ENCODE measurements around the gene MRPS27. TPM values are rescaled to one million over a fixed set of nuclear protein-coding genes. Genes with fewer than 3 reads are reported as not detected.

MRPS27 gene
- polyA plus RNA-seq, 1 experiment: 98.3 TPM

DNA sequence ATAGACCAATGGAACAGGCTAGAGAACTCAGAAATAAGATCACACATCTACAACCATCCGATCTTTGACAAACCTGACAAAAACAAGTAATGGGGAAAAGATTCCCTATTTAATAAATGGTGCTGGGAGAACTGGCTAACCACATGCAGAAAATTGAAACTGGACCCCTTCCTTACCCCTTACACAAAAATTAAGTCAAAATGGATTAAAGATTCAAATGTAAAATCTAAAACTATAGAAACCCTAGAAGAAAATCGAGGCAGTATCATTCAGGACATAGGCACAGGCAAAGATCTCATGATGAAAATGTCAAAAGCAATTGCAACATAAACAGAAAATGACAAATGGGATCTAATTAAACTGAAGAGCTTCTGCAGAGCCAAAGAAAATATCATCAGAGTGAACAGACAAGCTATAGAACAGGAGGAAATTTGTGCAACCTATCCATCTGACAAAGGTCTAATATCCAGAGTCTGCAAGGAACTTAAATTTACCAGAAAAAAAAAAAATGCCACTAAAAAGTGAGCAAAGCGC lies 43.8 kb downstream of the MRPS27 start:
- no peak for DNase-seq (ENCODE audit: low read depth, low spot score)
- Histone ChIP-seq H3K27me3 (ENCODE audit: control insufficient read depth, insufficient read depth, low read length) (no peaks in the 10 kb centered on the region), H3K27ac (ENCODE audit: low read depth, low read length) (no peak overlapping the region), H3K9me3 (ENCODE audit: control insufficient read depth, insufficient read depth, low read length) (peaks cover 4% of the 10 kb centered on the region), H3K4me3 (ENCODE audit: low read depth, low read length) (no peak overlapping the region)
- ChIA-PET POLR2A (no interaction called here), CTCF (interaction anchor here (0.6 kb wide), 1 partner anchor 16 kb away, joined by 5 read pairs; no protein-coding TSS in a partner anchor)
- TF ChIP-seq, protein P1, sequence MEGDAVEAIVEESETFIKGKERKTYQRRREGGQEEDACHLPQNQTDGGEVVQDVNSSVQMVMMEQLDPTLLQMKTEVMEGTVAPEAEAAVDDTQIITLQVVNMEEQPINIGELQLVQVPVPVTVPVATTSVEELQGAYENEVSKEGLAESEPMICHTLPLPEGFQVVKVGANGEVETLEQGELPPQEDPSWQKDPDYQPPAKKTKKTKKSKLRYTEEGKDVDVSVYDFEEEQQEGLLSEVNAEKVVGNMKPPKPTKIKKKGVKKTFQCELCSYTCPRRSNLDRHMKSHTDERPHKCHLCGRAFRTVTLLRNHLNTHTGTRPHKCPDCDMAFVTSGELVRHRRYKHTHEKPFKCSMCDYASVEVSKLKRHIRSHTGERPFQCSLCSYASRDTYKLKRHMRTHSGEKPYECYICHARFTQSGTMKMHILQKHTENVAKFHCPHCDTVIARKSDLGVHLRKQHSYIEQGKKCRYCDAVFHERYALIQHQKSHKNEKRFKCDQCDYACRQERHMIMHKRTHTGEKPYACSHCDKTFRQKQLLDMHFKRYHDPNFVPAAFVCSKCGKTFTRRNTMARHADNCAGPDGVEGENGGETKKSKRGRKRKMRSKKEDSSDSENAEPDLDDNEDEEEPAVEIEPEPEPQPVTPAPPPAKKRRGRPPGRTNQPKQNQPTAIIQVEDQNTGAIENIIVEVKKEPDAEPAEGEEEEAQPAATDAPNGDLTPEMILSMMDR (IDR thresholded peaks at IDR 0.05; ENCODE audit: low read depth, low read length): no peak

DNA sequence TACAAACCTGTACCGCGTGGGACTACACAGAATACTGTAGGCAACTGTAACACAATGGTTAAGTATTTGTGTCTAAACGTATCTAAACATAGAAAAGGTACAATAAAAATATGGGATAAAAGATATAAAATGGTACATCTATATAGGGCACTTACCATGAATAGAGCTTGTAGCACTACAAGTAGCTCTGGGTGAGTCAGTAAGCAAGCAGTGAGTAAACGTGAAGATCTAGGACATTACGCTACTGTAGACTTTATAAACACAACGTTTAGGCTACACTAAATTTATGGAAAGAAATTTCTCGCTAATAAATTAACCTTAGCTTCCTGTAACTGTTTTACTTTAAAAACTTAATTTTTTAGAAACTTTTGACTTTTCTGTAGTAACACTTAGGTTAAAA lies 46.5 kb downstream of the MRPS27 start:
- ChIA-PET POLR2A (no interaction called here), CTCF (no interaction called here)
- TF ChIP-seq, protein P1 (IDR thresholded peaks at IDR 0.05; ENCODE audit: low read depth, low read length): no peak
- Histone ChIP-seq H3K4me3 (ENCODE audit: low read depth, low read length) (no peak overlapping the region), H3K27me3 (ENCODE audit: control insufficient read depth, insufficient read depth, low read length) (no peaks in the 10 kb centered on the region), H3K27ac (ENCODE audit: low read depth, low read length) (no peak overlapping the region), H3K9me3 (ENCODE audit: control insufficient read depth, insufficient read depth, low read length) (peaks cover 4% of the 10 kb centered on the region)
- no peak for DNase-seq (ENCODE audit: low read depth, low spot score)

DNA sequence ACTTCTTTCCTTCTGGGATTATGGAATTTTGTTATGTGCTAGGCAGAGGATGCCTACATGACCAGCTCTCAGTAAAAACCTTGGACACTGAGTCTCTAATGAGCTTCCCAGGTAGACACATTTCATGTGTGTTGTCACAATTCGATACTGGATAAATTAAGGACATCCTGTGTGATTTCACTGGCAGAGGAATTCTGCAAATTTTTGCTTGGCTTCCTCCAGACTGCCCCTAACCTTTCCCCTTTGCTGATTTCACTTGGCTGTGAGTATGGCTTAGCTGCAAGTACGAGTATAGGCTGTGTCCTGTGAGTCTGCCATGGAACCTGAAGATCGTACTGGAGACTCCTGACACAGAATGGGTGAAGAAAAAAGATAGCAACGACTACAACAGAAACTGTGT lies 47.6 kb downstream of the MRPS27 start:
- H3K9me3 ChIP-seq (ENCODE audit: control insufficient read depth, insufficient read depth, low read length): peaks cover 4% of the 10 kb centered on the region
- no peak for DNase-seq (ENCODE audit: low read depth, low spot score)
- H3K4me3 ChIP-seq (ENCODE audit: low read depth, low read length): no peak overlapping the region
- H3K27ac ChIP-seq (ENCODE audit: low read depth, low read length): no peak overlapping the region
- TF ChIP-seq, protein P1 (IDR thresholded peaks at IDR 0.05; ENCODE audit: low read depth, low read length): no peak
- H3K27me3 ChIP-seq (ENCODE audit: control insufficient read depth, insufficient read depth, low read length): no peaks in the 10 kb centered on the region
- CTCF ChIA-PET: interaction anchor here (3.1 kb wide), 1 partner anchor 8 kb away, joined by 15 read pairs; no protein-coding TSS in a partner anchor
- POLR2A ChIA-PET: no interaction called here

DNA sequence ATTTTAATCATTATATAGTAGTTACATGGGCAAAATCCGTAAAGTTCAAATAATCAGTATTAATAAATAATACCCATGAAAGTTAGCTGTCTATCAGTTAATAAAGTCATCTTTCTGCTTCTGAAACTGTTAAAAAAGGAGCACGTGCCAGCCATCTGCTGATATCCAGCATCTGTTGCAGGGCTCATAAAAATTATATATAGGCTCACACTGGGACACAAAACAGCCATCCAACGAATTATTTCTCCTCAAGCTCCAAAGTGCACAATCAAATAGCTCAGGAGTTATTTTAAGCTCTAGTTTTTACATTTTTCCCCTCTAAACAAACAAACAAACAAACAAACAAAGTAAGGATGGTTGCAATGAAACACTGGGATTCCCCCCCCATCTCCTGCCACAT lies 48.3 kb downstream of the MRPS27 start:
- ChIA-PET POLR2A (no interaction called here), CTCF (interaction anchor here (3.1 kb wide), 1 partner anchor 9 kb away, joined by 15 read pairs; no protein-coding TSS in a partner anchor)
- Histone ChIP-seq H3K27ac (ENCODE audit: low read depth, low read length) (no peak overlapping the region), H3K4me3 (ENCODE audit: low read depth, low read length) (no peak overlapping the region), H3K27me3 (ENCODE audit: control insufficient read depth, insufficient read depth, low read length) (no peaks in the 10 kb centered on the region), H3K9me3 (ENCODE audit: control insufficient read depth, insufficient read depth, low read length) (peaks cover 3% of the 10 kb centered on the region)
- DNase-seq (ENCODE audit: low read depth, low spot score): no peak
- TF ChIP-seq, protein P1 (IDR thresholded peaks at IDR 0.05; ENCODE audit: low read depth, low read length): no peak

DNA sequence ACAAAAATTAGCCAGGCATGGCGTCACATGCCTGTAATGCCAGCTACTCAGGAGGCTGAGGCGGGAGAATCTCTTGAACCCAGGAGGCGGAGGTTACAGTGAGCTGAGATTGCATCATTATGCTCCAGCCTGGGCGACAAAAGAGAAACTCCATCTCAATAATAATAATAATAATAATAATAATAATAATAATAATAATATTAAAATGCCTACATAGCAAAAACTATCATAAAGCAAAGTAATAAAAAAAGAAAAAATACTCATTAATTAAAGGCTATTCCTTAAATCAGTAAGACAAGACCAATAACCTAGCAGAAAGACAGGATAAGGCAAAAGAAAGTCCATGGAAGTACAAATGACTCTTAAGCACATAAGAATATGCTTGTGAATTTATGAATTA lies 50.0 kb downstream of the MRPS27 start:
- DNase-seq (ENCODE audit: low read depth, low spot score): no peak
- POLR2A ChIA-PET: no interaction called here
- CTCF ChIA-PET: interaction anchor here (0.7 to 3.1 kb wide), 5 partner anchors 11 to 89 kb away, joined by 3 to 15 read pairs (median 4); no protein-coding TSS in a partner anchor
- H3K27me3 ChIP-seq (ENCODE audit: control insufficient read depth, insufficient read depth, low read length): no peaks in the 10 kb centered on the region
- TF ChIP-seq, protein P1 (IDR thresholded peaks at IDR 0.05; ENCODE audit: low read depth, low read length): no peak
- no peaks in the 10 kb centered on the region for H3K9me3 ChIP-seq (ENCODE audit: control insufficient read depth, insufficient read depth, low read length)
- no peak overlapping the region for H3K27ac ChIP-seq (ENCODE audit: low read depth, low read length)
- H3K4me3 ChIP-seq (ENCODE audit: low read depth, low read length): no peak overlapping the region

All from AG04450 (cell line).